Measurements from ENCODE around the gene SHQ1.

Gene SHQ1

GRCh38 chr3:72814308-72814707, 33.9 kb downstream of the SHQ1 start:
- Histone ChIP-seq H3K36me3 (peaks cover 7 to 82% (median 30%) of the 10 kb centered on the region in 11 experiments; a peak in 21 of 22 replicates), H3K4me2 (no peak overlapping the region)
- no peak for TF ChIP-seq Cebpa-rat (IDR thresholded peaks at IDR 0.05)

GRCh38 chr3:72812201-72812600, 36.0 kb downstream of the SHQ1 start:
- Histone ChIP-seq H3K9ac (no peak overlapping the region), H3K9me3 (replicated peaks in 1 of 11) (no peaks in the 10 kb centered on the region), H3K27ac (no peak overlapping the region), H4K20me1 (peaks cover 0 to 5% (median 0%) of the 10 kb centered on the region in 11 experiments; a peak in 3 of 22 replicates), H3K4me2 (no peak overlapping the region), H3K27me3 (no peaks in the 10 kb centered on the region), H3K36me3 (peaks cover 14 to 86% (median 40%) of the 10 kb centered on the region in 11 experiments), H3K4me3 (no peak overlapping the region), H3K4me1 (peaks cover 0 to 9% (median 6%) of the 10 kb centered on the region in 10 experiments; a peak in 10 of 20 replicates)
- no peak for TF ChIP-seq Cebpa-rat (IDR thresholded peaks at IDR 0.05)

More at GRCh38 chr3:72814308-72814707, 33.9 kb downstream of the SHQ1 start:
- Histone ChIP-seq H4K20me1 (peaks cover 0 to 20% (median 8%) of the 10 kb centered on the region in 11 experiments; a peak in 8 of 22 replicates), H3K4me1 (peaks cover 0 to 26% (median 8%) of the 10 kb centered on the region in 10 experiments; a peak in 12 of 20 replicates), H3K9me3 (replicated peaks in 1 of 11) (no peaks in the 10 kb centered on the region), H3K27ac (no peak overlapping the region), H3K27me3 (no peaks in the 10 kb centered on the region), H3K4me3 (no peak overlapping the region), H3K9ac (no peak overlapping the region)

GRCh38 chr3:72811571-72811970, 36.7 kb downstream of the SHQ1 start:
- TF ChIP-seq Cebpa-rat (IDR thresholded peaks at IDR 0.05): no peak
- Histone ChIP-seq H3K4me1 (peaks cover 0 to 3% (median under 1%) of the 10 kb centered on the region in 10 experiments; a peak in 9 of 20 replicates), H3K9ac (no peak overlapping the region), H3K4me2 (no peak overlapping the region), H3K27me3 (no peaks in the 10 kb centered on the region), H3K36me3 (peaks cover 14 to 80% (median 39%) of the 10 kb centered on the region in 11 experiments), H3K27ac (no peak overlapping the region), H3K9me3 (replicated peaks in 1 of 11) (no peaks in the 10 kb centered on the region), H4K20me1 (0 out of 22 replicates have a peak, but pooled peaks cover 0 to 4% (median 0%) of the 10 kb centered on the region in 11 experiments), H3K4me3 (no peak overlapping the region)

- H3K36me3 ChIP-seq: peaks cover 14 to 72% (median 37%) of the 10 kb centered on the region in 11 experiments
- H3K9me3 ChIP-seq (replicated peaks in 1 of 11): no peaks in the 10 kb centered on the region
- H3K27me3 ChIP-seq: no peaks in the 10 kb centered on the region
- no peak overlapping the region for H3K4me3 ChIP-seq
- no peak overlapping the region for H3K9ac ChIP-seq
- 0 out of 20 replicates have a peak, but pooled peaks cover 0 to 3% (median 0%) of the 10 kb centered on the region in 10 experiments for H3K4me1 ChIP-seq
- 0 out of 22 replicates have a peak, but pooled peaks cover 0 to 4% (median 0%) of the 10 kb centered on the region in 11 experiments for H4K20me1 ChIP-seq
- no peak overlapping the region for H3K4me2 ChIP-seq
- H3K27ac ChIP-seq: no peak overlapping the region
- no peak for TF ChIP-seq Cebpa-rat (IDR thresholded peaks at IDR 0.05)
Observed at GRCh38 chr3:72810659-72811434, 37.4 kb downstream of the SHQ1 start.

- 0 out of 22 replicates have a peak, but pooled peaks cover 0 to 2% (median 0%) of the 10 kb centered on the region in 11 experiments for H4K20me1 ChIP-seq
- H3K27me3 ChIP-seq: no peaks in the 10 kb centered on the region
- 0 out of 20 replicates have a peak, but pooled peaks cover 0 to 3% (median 0%) of the 10 kb centered on the region in 10 experiments for H3K4me1 ChIP-seq
- no peak overlapping the region for H3K9ac ChIP-seq
- H3K4me2 ChIP-seq: no peak overlapping the region
- peaks cover 14 to 65% (median 35%) of the 10 kb centered on the region in 11 experiments for H3K36me3 ChIP-seq
- no peak overlapping the region for H3K4me3 ChIP-seq
- H3K27ac ChIP-seq: no peak overlapping the region
- TF ChIP-seq Cebpa-rat (IDR thresholded peaks at IDR 0.05): no peak
- H3K9me3 ChIP-seq (replicated peaks in 1 of 11): no peaks in the 10 kb centered on the region
Observed at GRCh38 chr3:72810063-72810462, 38.2 kb downstream of the SHQ1 start.

- H3K9ac ChIP-seq: no peak overlapping the region
Observed at GRCh38 chr3:72804361-72804760, 43.9 kb downstream of the SHQ1 start.

GRCh38 chr3:72803573-72803972, 44.7 kb downstream of the SHQ1 start:
- Histone ChIP-seq H3K9me3 (replicated peaks in 1 of 11) (no peaks in the 10 kb centered on the region), H3K4me1 (no peaks in the 10 kb centered on the region), H3K27ac (no peak overlapping the region), H3K27me3 (no peaks in the 10 kb centered on the region), H3K4me3 (no peak overlapping the region), H3K9ac (no peak overlapping the region), H3K36me3 (peaks cover 5 to 27% (median 8%) of the 10 kb centered on the region in 11 experiments; a peak in 15 of 22 replicates), H4K20me1 (no peaks in the 10 kb centered on the region), H3K4me2 (no peak overlapping the region)
- no peak for TF ChIP-seq Cebpa-rat (IDR thresholded peaks at IDR 0.05)

More at GRCh38 chr3:72804361-72804760, 43.9 kb downstream of the SHQ1 start:
- H3K27me3 ChIP-seq: no peaks in the 10 kb centered on the region
- no peak overlapping the region for H3K27ac ChIP-seq
- TF ChIP-seq Cebpa-rat (IDR thresholded peaks at IDR 0.05): no peak
- no peaks in the 10 kb centered on the region for H3K4me1 ChIP-seq
- H3K4me2 ChIP-seq: no peak overlapping the region
- H3K9me3 ChIP-seq (replicated peaks in 1 of 11): no peaks in the 10 kb centered on the region
- H4K20me1 ChIP-seq: no peaks in the 10 kb centered on the region
- peaks cover under 1 to 28% (median 13%) of the 10 kb centered on the region in 11 experiments; a peak in 15 of 22 replicates for H3K36me3 ChIP-seq
- no peak overlapping the region for H3K4me3 ChIP-seq

GRCh38 chr3:72802001-72802400, 46.2 kb downstream of the SHQ1 start:
- no peak overlapping the region for H3K9ac ChIP-seq
- no peaks in the 10 kb centered on the region for H3K4me1 ChIP-seq
- H3K9me3 ChIP-seq (replicated peaks in 1 of 11): no peaks in the 10 kb centered on the region
- H3K27ac ChIP-seq: no peak overlapping the region
- no peaks in the 10 kb centered on the region for H3K27me3 ChIP-seq
- H3K36me3 ChIP-seq: peaks cover 0 to 30% (median 14%) of the 10 kb centered on the region in 11 experiments; a peak in 12 of 22 replicates
- H3K4me2 ChIP-seq: no peak overlapping the region
- no peaks in the 10 kb centered on the region for H4K20me1 ChIP-seq
- H3K4me3 ChIP-seq: no peak overlapping the region
- no peak for TF ChIP-seq Cebpa-rat (IDR thresholded peaks at IDR 0.05)

- Histone ChIP-seq H3K36me3 (peaks cover 0 to 37% (median 14%) of the 10 kb centered on the region in 11 experiments; a peak in 11 of 22 replicates), H3K27me3 (no peaks in the 10 kb centered on the region), H3K4me3 (no peak overlapping the region), H4K20me1 (no peaks in the 10 kb centered on the region), H3K4me1 (no peaks in the 10 kb centered on the region), H3K9me3 (replicated peaks in 1 of 11) (no peaks in the 10 kb centered on the region), H3K4me2 (no peak overlapping the region), H3K9ac (no peak overlapping the region), H3K27ac (no peak overlapping the region)
- no peak for TF ChIP-seq Cebpa-rat (IDR thresholded peaks at IDR 0.05)
Observed at GRCh38 chr3:72800869-72801268, 47.4 kb downstream of the SHQ1 start.
